HCT116 (cell line): ENCODE data around the gene NTRK3. TPM values are rescaled to one million over a fixed set of nuclear protein-coding genes. Genes with fewer than 3 reads are reported as not detected.

Experiments used
- CBX3 ChIP-seq: IDR thresholded peaks from 2 replicates; pipeline ENCODE4 v1.6.1; 2012; ENCODE audit warnings: low read depth
- EZH2 ChIP-seq: fragments of 200-600 bp; sonication (generic); IDR thresholded peaks from 2 replicates; pipeline ENCODE4 v1.6.1; 2017; ENCODE audit warnings: antibody characterized with exemption, mixed run types
- POLR2A ChIP-seq: IDR thresholded peaks from 2 replicates; pipeline ENCODE4 v1.7.0; 2011; ENCODE audit warnings: borderline replicate concordance; ENCODE audit not compliant: insufficient read depth, insufficient read length; ENCODE audit errors: extremely low read depth
- POLR2AphosphoS5 ChIP-seq: IDR thresholded peaks from 2 replicates; pipeline ENCODE4 v1.6.1; 2011; ENCODE audit warnings: mild to moderate bottlenecking, low read depth, low read length, moderate library complexity
- REST ChIP-seq: IDR thresholded peaks from 2 replicates; pipeline ENCODE4 v1.6.1; 2012; ENCODE audit warnings: low read depth
- total RNA-seq: library from RNA; stranded (reverse); gene quantifications from one replicate; pipeline ENCODE4 v1.2.1, GENCODE V29; 2021; ENCODE audit not compliant: unreplicated experiment
- TF ChIP-seq, protein P1 (sequence below): IDR thresholded peaks from 2 replicates; pipeline ENCODE4 v1.6.1; 2011; ENCODE audit warnings: mild to moderate bottlenecking, low read length, moderate library complexity; ENCODE audit not compliant: insufficient replicate concordance; ENCODE audit errors: extremely low read depth

Gene NTRK3
- total RNA-seq, 1 experiment from 2014 or later = not detected

DNA sequence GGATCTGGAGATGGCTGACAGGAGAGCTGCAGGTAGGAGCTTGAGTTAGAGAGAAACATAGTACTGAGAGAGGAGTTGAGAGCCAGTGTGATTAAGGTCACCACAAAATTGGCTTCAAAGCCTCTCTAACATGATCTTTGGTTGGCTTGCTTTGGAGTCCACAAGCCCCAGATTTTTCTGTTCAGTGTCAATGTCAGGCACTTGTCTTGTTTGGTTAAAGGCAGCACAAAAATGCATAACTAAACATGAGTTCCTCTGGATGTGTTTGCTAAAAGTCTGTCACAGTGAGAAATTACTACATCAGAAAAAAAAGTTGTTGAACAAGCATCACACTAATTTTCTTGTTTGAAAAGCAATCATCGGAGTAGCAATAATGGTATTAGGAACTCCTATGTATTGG is 440.5 kb downstream of the NTRK3 start (continued):
- TF ChIP-seq, protein P1, sequence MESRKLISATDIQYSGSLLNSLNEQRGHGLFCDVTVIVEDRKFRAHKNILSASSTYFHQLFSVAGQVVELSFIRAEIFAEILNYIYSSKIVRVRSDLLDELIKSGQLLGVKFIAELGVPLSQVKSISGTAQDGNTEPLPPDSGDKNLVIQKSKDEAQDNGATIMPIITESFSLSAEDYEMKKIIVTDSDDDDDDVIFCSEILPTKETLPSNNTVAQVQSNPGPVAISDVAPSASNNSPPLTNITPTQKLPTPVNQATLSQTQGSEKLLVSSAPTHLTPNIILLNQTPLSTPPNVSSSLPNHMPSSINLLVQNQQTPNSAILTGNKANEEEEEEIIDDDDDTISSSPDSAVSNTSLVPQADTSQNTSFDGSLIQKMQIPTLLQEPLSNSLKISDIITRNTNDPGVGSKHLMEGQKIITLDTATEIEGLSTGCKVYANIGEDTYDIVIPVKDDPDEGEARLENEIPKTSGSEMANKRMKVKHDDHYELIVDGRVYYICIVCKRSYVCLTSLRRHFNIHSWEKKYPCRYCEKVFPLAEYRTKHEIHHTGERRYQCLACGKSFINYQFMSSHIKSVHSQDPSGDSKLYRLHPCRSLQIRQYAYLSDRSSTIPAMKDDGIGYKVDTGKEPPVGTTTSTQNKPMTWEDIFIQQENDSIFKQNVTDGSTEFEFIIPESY = no peak
- TF ChIP-seq REST = no peak
- no peak for TF ChIP-seq POLR2A
- TF ChIP-seq POLR2AphosphoS5 = no peak
- no peak for TF ChIP-seq EZH2
- TF ChIP-seq CBX3 = no peak
- TF ChIP-seq, all 23 proteins: peak for 0

Other genes starting within 250 kb of the NTRK3 start
- 30.5 TPM for gene MRPL46, start 210.6 kb upstream of the NTRK3 start, total RNA-seq
- 47.4 TPM for gene MRPS11, start 211.0 kb upstream of the NTRK3 start, total RNA-seq